MG63 (cell line): ENCODE measurements around the gene UGT1A7. TPM values are rescaled to one million over a fixed set of nuclear protein-coding genes. Genes with fewer than 3 reads are reported as not detected.
"Not testable (repeated sequence)": the region's sequence is repeated elsewhere in the genome, so short reads cannot be mapped to it uniquely, and the experiment has no call there.

Experiments
- DNase-seq: peaks from one replicate; pipeline ENCODE4 v3.0.0-alpha.2; 2020
- H3K27me3 ChIP-seq: fragments of 250-450 bp; sonication (Bioruptor Pico); 2 replicates; pipeline ENCODE4 v1.5.1; 2020; ENCODE audit warnings: mild to moderate bottlenecking, moderate library complexity
- H3K36me3 ChIP-seq: fragments of 250-450 bp; sonication (Bioruptor Pico); 2 replicates; pipeline ENCODE4 v1.5.1; 2020; ENCODE audit warnings: mild to moderate bottlenecking, moderate library complexity
- H3K4me3 ChIP-seq: fragments of 250-450 bp; sonication (Bioruptor Pico); 2 replicates; pipeline ENCODE4 v1.5.1; 2020; ENCODE audit warnings: mild to moderate bottlenecking, moderate library complexity
- H3K9me3 ChIP-seq: fragments of 250-450 bp; sonication (Bioruptor Pico); 2 replicates; pipeline ENCODE4 v1.5.1; 2020; ENCODE audit warnings: mild to moderate bottlenecking, moderate library complexity
- total RNA-seq: library from RNA; depleted of rRNA; stranded (reverse); fragments of >200 nt; shearing (Covaris generic); gene quantifications from 2 replicates; pipeline ENCODE4 v1.2.3, GENCODE V29; 2014; ENCODE audit warnings: low replicate concordance; rRNA removed

UGT1A7 gene
- 0.10 TPM in 1 of 2 replicates, not detected in the other for total RNA-seq

- DNase-seq: no peak
- H3K9me3 ChIP-seq: no peaks in the 10 kb centered on the region
- no peaks in the 10 kb centered on the region for H3K27me3 ChIP-seq
- no peak within 1 kb of the TSS for H3K4me3 ChIP-seq
- H3K36me3 ChIP-seq: no peaks in the 10 kb centered on the region
These were observed at the start of gene UGT1A7 for GRCh38 chr2:233681521-233682099. Gene UGT1A7, plus strand, starts transcription at chr2:233681901. Its CDS starts 37 bp downstream, at chr2:233681938.

GRCh38 chr2:233636306-233636705 is 45.4 kb upstream of the UGT1A7 start, which contains the start of gene UGT1A10:
Gene UGT1A10, plus strand, starts transcription at chr2:233636448. Its CDS starts 75 bp downstream, at chr2:233636523.
- H3K9me3 ChIP-seq, H3K36me3 ChIP-seq, H3K27me3 ChIP-seq, H3K4me3 ChIP-seq: not testable (repeated sequence)
- peak; percentile 13 for DNase-seq

GRCh38 chr2:233638836-233639235 is 42.9 kb upstream of the UGT1A7 start:
- no peak overlapping the region for H3K4me3 ChIP-seq
- H3K36me3 ChIP-seq: no peaks in the 10 kb centered on the region
- H3K27me3 ChIP-seq: no peaks in the 10 kb centered on the region; the same call in 1 of the 2 replicates
- peaks cover 6% of the 10 kb centered on the region; the same call in 1 of the 2 replicates for H3K9me3 ChIP-seq
- DNase-seq: no peak

- H3K4me3 ChIP-seq: no peak overlapping the region
- no peak for DNase-seq
- H3K27me3 ChIP-seq: no peaks in the 10 kb centered on the region; the same call in 1 of the 2 replicates
- no peaks in the 10 kb centered on the region for H3K36me3 ChIP-seq
- H3K9me3 ChIP-seq: peaks cover 6% of the 10 kb centered on the region; the same call in 1 of the 2 replicates
These were observed 41.8 kb upstream of the UGT1A7 start for GRCh38 chr2:233639860-233640259.

GRCh38 chr2:233643128-233643527 is 38.6 kb upstream of the UGT1A7 start:
- peaks cover 6% of the 10 kb centered on the region; the same call in 1 of the 2 replicates for H3K9me3 ChIP-seq
- H3K4me3 ChIP-seq: no peak overlapping the region
- H3K36me3 ChIP-seq: no peaks in the 10 kb centered on the region
- no peaks in the 10 kb centered on the region for H3K27me3 ChIP-seq
- peak; percentile 3 for DNase-seq

GRCh38 chr2:233646033-233646432 is 35.7 kb upstream of the UGT1A7 start:
- H3K9me3 ChIP-seq, H3K36me3 ChIP-seq, H3K4me3 ChIP-seq, H3K27me3 ChIP-seq, DNase-seq: not testable (repeated sequence)

- no peaks in the 10 kb centered on the region for H3K9me3 ChIP-seq
- DNase-seq: no peak
- no peaks in the 10 kb centered on the region; the same call in 1 of the 2 replicates for H3K27me3 ChIP-seq
- H3K4me3 ChIP-seq: no peak overlapping the region
- no peaks in the 10 kb centered on the region for H3K36me3 ChIP-seq
These were observed 30.7 kb upstream of the UGT1A7 start for GRCh38 chr2:233650981-233651380.

- no peaks in the 10 kb centered on the region; the same call in 1 of the 2 replicates for H3K27me3 ChIP-seq
- H3K4me3 ChIP-seq: no peak overlapping the region
- no peaks in the 10 kb centered on the region for H3K9me3 ChIP-seq
- DNase-seq: no peak
- H3K36me3 ChIP-seq: no peaks in the 10 kb centered on the region
These were observed 30.3 kb upstream of the UGT1A7 start for GRCh38 chr2:233651430-233651829.

GRCh38 chr2:233654501-233654900 is 27.2 kb upstream of the UGT1A7 start:
- Histone ChIP-seq H3K9me3 (no peaks in the 10 kb centered on the region), H3K4me3 (no peak overlapping the region), H3K36me3 (no peaks in the 10 kb centered on the region), H3K27me3 (peaks cover 5% of the 10 kb centered on the region)
- DNase-seq: no peak

- no peak for DNase-seq
- H3K9me3 ChIP-seq: no peaks in the 10 kb centered on the region
- peaks cover 5% of the 10 kb centered on the region for H3K27me3 ChIP-seq
- no peaks in the 10 kb centered on the region for H3K36me3 ChIP-seq
- H3K4me3 ChIP-seq: no peak overlapping the region
These were observed 26.7 kb upstream of the UGT1A7 start for GRCh38 chr2:233655043-233655442.

- H3K36me3 ChIP-seq, H3K9me3 ChIP-seq, DNase-seq, H3K27me3 ChIP-seq, H3K4me3 ChIP-seq: not testable (repeated sequence)
These were observed 25.8 kb upstream of the UGT1A7 start for GRCh38 chr2:233655943-233656342.

- DNase-seq: no peak
- H3K4me3 ChIP-seq: no peak overlapping the region
- peaks cover 5% of the 10 kb centered on the region for H3K27me3 ChIP-seq
- H3K36me3 ChIP-seq: no peaks in the 10 kb centered on the region
- no peaks in the 10 kb centered on the region for H3K9me3 ChIP-seq
These were observed 25.3 kb upstream of the UGT1A7 start for GRCh38 chr2:233656443-233656842.

GRCh38 chr2:233658610-233659009 is 23.1 kb upstream of the UGT1A7 start:
- no peak for DNase-seq
- peaks cover 5% of the 10 kb centered on the region for H3K27me3 ChIP-seq
- no peak overlapping the region for H3K4me3 ChIP-seq
- no peaks in the 10 kb centered on the region; the same call in 1 of the 2 replicates for H3K9me3 ChIP-seq
- no peaks in the 10 kb centered on the region for H3K36me3 ChIP-seq

GRCh38 chr2:233663911-233664310 is 17.8 kb upstream of the UGT1A7 start:
- DNase-seq: no peak
- H3K4me3 ChIP-seq: no peak overlapping the region
- H3K9me3 ChIP-seq: no peaks in the 10 kb centered on the region; the same call in 1 of the 2 replicates
- no peaks in the 10 kb centered on the region; the same call in none of the 2 replicates for H3K27me3 ChIP-seq
- H3K36me3 ChIP-seq: no peaks in the 10 kb centered on the region

GRCh38 chr2:233668605-233669260 is 13.0 kb upstream of the UGT1A7 start:
- no peaks in the 10 kb centered on the region for H3K9me3 ChIP-seq
- DNase-seq: no peak
- H3K4me3 ChIP-seq: no peak overlapping the region
- H3K27me3 ChIP-seq: no peaks in the 10 kb centered on the region; the same call in 1 of the 2 replicates
- no peaks in the 10 kb centered on the region for H3K36me3 ChIP-seq

- H3K9me3 ChIP-seq: no peaks in the 10 kb centered on the region
- no peak within 1 kb of the TSS for H3K4me3 ChIP-seq
- no peaks in the 10 kb centered on the region for H3K36me3 ChIP-seq
- H3K27me3 ChIP-seq: no peaks in the 10 kb centered on the region; the same call in 1 of the 2 replicates
- no peak for DNase-seq
These were observed 10.2 kb upstream of the UGT1A7 start, which contains the start of gene UGT1A9 for GRCh38 chr2:233671290-233672161. Gene UGT1A9, plus strand, starts transcription at chr2:233671898. Its CDS starts 37 bp downstream, at chr2:233671935.

GRCh38 chr2:233672886-233673285 is 8.8 kb upstream of the UGT1A7 start:
- H3K27me3 ChIP-seq: no peaks in the 10 kb centered on the region; the same call in 1 of the 2 replicates
- no peak overlapping the region for H3K4me3 ChIP-seq
- H3K36me3 ChIP-seq: no peaks in the 10 kb centered on the region
- DNase-seq: no peak
- no peaks in the 10 kb centered on the region for H3K9me3 ChIP-seq
